Smooth muscle cell (in vitro differentiated cells): ENCODE measurements around the gene ATXN1. TPM values are rescaled to one million over a fixed set of nuclear protein-coding genes. Genes with fewer than 3 reads are reported as not detected.
A peak's percentile ranks its signal among the peaks of the same experiment; 100 is the strongest.

Source experiments
- DNase-seq: peaks from one replicate; lab custom pipeline; 2025; ENCODE audit not compliant: unreplicated experiment; lab: John Stamatoyannopoulos, UW
- H2AFZ ChIP-seq: fragments of 200-600 bp; sonication (generic); 2 replicates; pipeline ENCODE4 v1.6.0; 2016; ENCODE audit warnings: antibody characterized with exemption, low read depth, mild to moderate bottlenecking
- H3F3A ChIP-seq: fragments of 200-600 bp; sonication (generic); 2 replicates; pipeline ENCODE4 v1.6.0; 2017; ENCODE audit warnings: antibody characterized with exemption, low read depth
- H3K27ac ChIP-seq: fragments of 200-600 bp; sonication (generic); 2 replicates; pipeline ENCODE4 v1.5.1; 2016; ENCODE audit warnings: low read depth, mild to moderate bottlenecking
- H3K27me3 ChIP-seq: fragments of 200-600 bp; sonication (generic); 2 replicates; pipeline ENCODE4 v1.6.1; 2016; ENCODE audit warnings: low read depth, mild to moderate bottlenecking
- H3K36me3 ChIP-seq: fragments of 200-600 bp; sonication (generic); 2 replicates; pipeline ENCODE4 v1.5.1; 2016; ENCODE audit warnings: low read depth
- H3K4me1 ChIP-seq: fragments of 200-600 bp; sonication (generic); 2 replicates; pipeline ENCODE4 v1.5.1; 2016; ENCODE audit warnings: low read depth
- H3K4me2 ChIP-seq: fragments of 200-600 bp; sonication (generic); 2 replicates; pipeline ENCODE4 v1.6.0; 2016; ENCODE audit warnings: mild to moderate bottlenecking
- H3K4me3 ChIP-seq: fragments of 200-600 bp; sonication (generic); 2 replicates; pipeline ENCODE4 v1.5.1; 2016; ENCODE audit warnings: mild to moderate bottlenecking
- H3K79me2 ChIP-seq: fragments of 200-600 bp; sonication (generic); 2 replicates; pipeline ENCODE4 v1.6.0; 2016; ENCODE audit warnings: low read depth, mild to moderate bottlenecking
- H3K9ac ChIP-seq: fragments of 200-600 bp; sonication (generic); 2 replicates; pipeline ENCODE4 v1.6.0; 2016; ENCODE audit warnings: low read depth
- H3K9me3 ChIP-seq: fragments of 200-600 bp; sonication (generic); replicated peaks from 2 replicates; pipeline ENCODE4 v1.5.1; 2016; ENCODE audit warnings: low read depth
- H4K20me1 ChIP-seq: fragments of 200-600 bp; sonication (generic); 2 replicates; pipeline ENCODE4 v1.6.0; 2016; ENCODE audit warnings: low read depth
- CTCF ChIP-seq: fragments of 200-600 bp; sonication (generic); IDR thresholded peaks from 2 replicates; pipeline ENCODE4 v1.5.1; 2017; ENCODE audit warnings: borderline replicate concordance, mild to moderate bottlenecking, antibody characterized with exemption; ENCODE audit not compliant: insufficient read depth, poor library complexity, severe bottlenecking
- WGBS: methylation state at CpG from one replicate; pipeline ENCODE4 v1.1.7; 2016; ENCODE audit warnings: low lambda C conversion rate; 5-methylcytosine and 5-hydroxymethylcytosine counted together
- polyA plus RNA-seq: library from polyadenylated mRNA; unstranded; fragments of >200 nt; fragmentation: Nextera tagmentation; extraction: Ambion mirVana; gene quantifications from 2 replicates; pipeline ENCODE4 v1.2.1, GENCODE V29; 2016
- total RNA-seq: library from RNA; depleted of rRNA; stranded (reverse); fragments of >200 nt; gene quantifications from 2 replicates; pipeline ENCODE4 v1.2.3, GENCODE V29; 2014

ATXN1 gene
- total and polyA plus RNA-seq, 2 experiments from 2014 or later, result 17.9 to 40.6 TPM

- DNase-seq, result no peak
- no peaks in the 10 kb centered on the region for H3K36me3 ChIP-seq
- H4K20me1 ChIP-seq, result peaks cover 27% of the 10 kb centered on the region
- H3F3A ChIP-seq, result peaks cover 23% of the 10 kb centered on the region
- WGBS, result 93% methylated on average over 2 of the region's 2 CpGs
- H3K4me1 ChIP-seq, result peaks cover 45% of the 10 kb centered on the region
- no peak for TF ChIP-seq CTCF
- H3K79me2 ChIP-seq, result peaks cover 82% of the 10 kb centered on the region
- H3K27ac ChIP-seq, result peak overlapping the region; percentile 91
- H2AFZ ChIP-seq, result no peak overlapping the region
- no peak overlapping the region for H3K4me3 ChIP-seq
- no peaks in the 10 kb centered on the region for H3K9me3 ChIP-seq
- no peak overlapping the region for H3K9ac ChIP-seq
- no peaks in the 10 kb centered on the region for H3K27me3 ChIP-seq
- H3K4me2 ChIP-seq, result peak overlapping the region; percentile 79
These were observed 64.8 kb downstream of the ATXN1 start for GRCh38 chr6:16696496-16696895.

GRCh38 chr6:16694781-16695578 lies 66.3 kb downstream of the ATXN1 start:
- Histone ChIP-seq H2AFZ (no peak overlapping the region), H3K36me3 (no peaks in the 10 kb centered on the region), H3K9ac (no peak overlapping the region), H3K4me3 (no peak overlapping the region), H3K4me1 (peaks cover 39% of the 10 kb centered on the region), H3F3A (peaks cover 21% of the 10 kb centered on the region), H3K27ac (no peak overlapping the region), H3K79me2 (peaks cover 72% of the 10 kb centered on the region), H3K4me2 (no peak overlapping the region), H4K20me1 (peaks cover 21% of the 10 kb centered on the region), H3K9me3 (no peaks in the 10 kb centered on the region), H3K27me3 (no peaks in the 10 kb centered on the region)
- 86% methylated on average over 4 of the region's 4 CpGs for WGBS
- no peak for TF ChIP-seq CTCF
- DNase-seq, result no peak

- Histone ChIP-seq H3K9ac (no peak overlapping the region), H3K79me2 (peaks cover 75% of the 10 kb centered on the region), H3K27ac (peak overlapping the region; percentile 92), H3K27me3 (no peaks in the 10 kb centered on the region), H3K9me3 (no peaks in the 10 kb centered on the region), H3K4me1 (peaks cover 4% of the 10 kb centered on the region), H3K4me2 (no peak overlapping the region), H2AFZ (no peak overlapping the region), H3F3A (peaks cover 24% of the 10 kb centered on the region), H4K20me1 (no peaks in the 10 kb centered on the region), H3K36me3 (no peaks in the 10 kb centered on the region), H3K4me3 (no peak overlapping the region)
- TF ChIP-seq CTCF, result no peak
- no peak for DNase-seq
These were observed 69.9 kb downstream of the ATXN1 start for GRCh38 chr6:16691324-16691723.
